ENCODE results near the gene NR2C2. TPM values are rescaled to one million over a fixed set of nuclear protein-coding genes. Genes with fewer than 3 reads are reported as not detected.

The NR2C2 gene
- total RNA-seq, 1 experiment from 2014 or later, result 38.5 TPM

DNA sequence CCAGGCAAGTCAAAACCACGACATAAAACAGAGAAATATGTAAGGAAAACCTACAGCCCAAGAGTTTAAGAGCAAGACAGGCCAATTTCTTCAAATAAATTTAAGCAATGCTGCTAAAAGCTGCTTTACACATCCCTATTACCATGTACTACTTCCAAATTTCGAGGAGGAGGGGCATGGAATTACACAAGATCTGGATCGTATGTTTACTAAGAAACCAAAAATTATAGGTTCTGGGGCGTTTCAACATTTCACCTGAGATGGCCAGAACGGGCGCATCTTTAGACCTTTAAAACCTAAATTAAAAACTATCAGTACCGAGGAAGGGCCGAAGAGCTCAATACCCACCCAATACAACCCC is 664 bp upstream of the NR2C2 start:
- H3K4ac ChIP-seq (ENCODE audit: low read depth, low read length), result no peak overlapping the region
- H2AFZ ChIP-seq (ENCODE audit: low read length), result no peak overlapping the region
- H3K23me2 ChIP-seq (ENCODE audit: insufficient read length, low read depth, low read length, poor library complexity, severe bottlenecking), result peaks cover 6% of the 10 kb centered on the region
- H3K18ac ChIP-seq (ENCODE audit: insufficient read length, low read depth, low read length), result no peak overlapping the region
- Mint-ChIP-seq H3K36me3 (ENCODE audit: insufficient read depth in 1 of 3, low read depth in 3 of 3) (peaks cover 14 to 49% (median 49%) of the 10 kb centered on the region in 3 experiments; a peak in 5 of 7 replicates), H3K4me3 (peak overlapping the region; percentile 92 to 96), H3K27me3 (ENCODE audit: low read depth) (no peaks in the 10 kb centered on the region), H3K27ac (peak overlapping the region; percentile 93 to 98 (median 94)), H3K9me3 (no peaks in the 10 kb centered on the region), H3K4me1 (peaks cover 36 to 42% of the 10 kb centered on the region in 2 experiments)
- WGBS (ENCODE audit: extremely low coverage, insufficient read length, low lambda C conversion rate), result no CpG with 5 or more reads among the region's 8 CpGs
- no peak overlapping the region for H2BK20ac ChIP-seq (ENCODE audit: low read depth, low read length, poor library complexity, severe bottlenecking)
- H2BK12ac ChIP-seq (ENCODE audit: insufficient read length, low read depth, low read length), result no peak overlapping the region
- no peak overlapping the region for H2BK5ac ChIP-seq (ENCODE audit: insufficient read length, low read length)
- no peak overlapping the region for H2AK5ac ChIP-seq (ENCODE audit: insufficient read length, low read length)
- no peak overlapping the region for H4K8ac ChIP-seq (replicated peaks; ENCODE audit: insufficient read length, low read depth, low read length)
- H3K27me3 ChIP-seq (ENCODE audit: insufficient read depth, low read length), result no peaks in the 10 kb centered on the region
- no peak overlapping the region for H3K23ac ChIP-seq (ENCODE audit: insufficient read length, low read depth, low read length)
- peak overlapping the region; percentile 96 for H3K9ac ChIP-seq (ENCODE audit: extremely low read depth, insufficient read length, low read length)
- H3K14ac ChIP-seq (ENCODE audit: insufficient read depth, low read length), result no peak overlapping the region; the same call in 1 of the 2 replicates
- no peak overlapping the region for H4K91ac ChIP-seq (ENCODE audit: insufficient read length, low read depth, low read length)
- H4K5ac ChIP-seq (ENCODE audit: insufficient read length, low read depth, low read length), result no peak overlapping the region
- peak overlapping the region; percentile 59 for H3K4me2 ChIP-seq (ENCODE audit: insufficient read depth, insufficient read length, low read length)
- H3K9me3 ChIP-seq (ENCODE audit: control insufficient read depth, low read depth, low read length), result no peaks in the 10 kb centered on the region
- DNase-seq, result no peak
- H3T11ph ChIP-seq (ENCODE audit: low read length), result no peak overlapping the region
- peaks cover 8% of the 10 kb centered on the region for H3K79me1 ChIP-seq (ENCODE audit: insufficient read depth, low read depth, low read length, poor library complexity, severe bottlenecking)
- H3K79me2 ChIP-seq (ENCODE audit: insufficient read depth, low read length), result peaks cover 24% of the 10 kb centered on the region; the same call in 1 of the 2 replicates
- H4K20me1 ChIP-seq (ENCODE audit: control insufficient read depth, insufficient read depth, insufficient read length), result no peaks in the 10 kb centered on the region
- H2BK15ac ChIP-seq (ENCODE audit: low read depth, low read length), result no peak overlapping the region
- no peaks in the 10 kb centered on the region for H3K4me1 ChIP-seq (ENCODE audit: insufficient read depth, low read length)
- TF ChIP-seq, protein P1, sequence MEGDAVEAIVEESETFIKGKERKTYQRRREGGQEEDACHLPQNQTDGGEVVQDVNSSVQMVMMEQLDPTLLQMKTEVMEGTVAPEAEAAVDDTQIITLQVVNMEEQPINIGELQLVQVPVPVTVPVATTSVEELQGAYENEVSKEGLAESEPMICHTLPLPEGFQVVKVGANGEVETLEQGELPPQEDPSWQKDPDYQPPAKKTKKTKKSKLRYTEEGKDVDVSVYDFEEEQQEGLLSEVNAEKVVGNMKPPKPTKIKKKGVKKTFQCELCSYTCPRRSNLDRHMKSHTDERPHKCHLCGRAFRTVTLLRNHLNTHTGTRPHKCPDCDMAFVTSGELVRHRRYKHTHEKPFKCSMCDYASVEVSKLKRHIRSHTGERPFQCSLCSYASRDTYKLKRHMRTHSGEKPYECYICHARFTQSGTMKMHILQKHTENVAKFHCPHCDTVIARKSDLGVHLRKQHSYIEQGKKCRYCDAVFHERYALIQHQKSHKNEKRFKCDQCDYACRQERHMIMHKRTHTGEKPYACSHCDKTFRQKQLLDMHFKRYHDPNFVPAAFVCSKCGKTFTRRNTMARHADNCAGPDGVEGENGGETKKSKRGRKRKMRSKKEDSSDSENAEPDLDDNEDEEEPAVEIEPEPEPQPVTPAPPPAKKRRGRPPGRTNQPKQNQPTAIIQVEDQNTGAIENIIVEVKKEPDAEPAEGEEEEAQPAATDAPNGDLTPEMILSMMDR (conservative IDR thresholded peaks at IDR 0.05), result no peak
- H3K27ac ChIP-seq (ENCODE audit: insufficient read length, low read depth, low read length), result peak overlapping the region; percentile 60
- no peak overlapping the region for H2BK120ac ChIP-seq (ENCODE audit: low read depth, low read length, poor library complexity, severe bottlenecking)
- H3K56ac ChIP-seq (ENCODE audit: insufficient read length, low read depth, low read length), result no peak overlapping the region

Measured in H9 (cell line).